Activated B cell treated with CpG ODN at 0.5 μM for 24 hours (primary cell): ENCODE results near the gene DERL2. TPM values are rescaled to one million over a fixed set of nuclear protein-coding genes. Genes with fewer than 3 reads are reported as not detected.
"Not testable (repeated sequence)": the region's sequence is repeated elsewhere in the genome, so short reads cannot be mapped to it uniquely, and the experiment has no call there.

Experiments
- ATAC-seq: fragments of 200-7000 bp; cut with Tn5 transposase; one replicate; pipeline ENCODE4 v1.10.0; 2021; ENCODE audit warnings: low read depth, mild to moderate bottlenecking, moderate library complexity
- CTCF ChIA-PET: fragments of 350-600 bp; sonication (Branson Sonifier 250); formaldehyde crosslinking; loops from one replicate; lab custom pipeline; 2021; ENCODE audit warnings: antibody characterized with exemption; lab: Charles Lee
- POLR2A ChIA-PET: fragments of 350-600 bp; sonication (Branson Sonifier 250); formaldehyde crosslinking; loops from one replicate; lab custom pipeline; 2021; ENCODE audit warnings: antibody characterized with exemption; lab: Charles Lee
- DNase-seq: peaks from one replicate; pipeline ENCODE4 v3.0.0; 2022
- H3K27ac Mint-ChIP-seq: one replicate; pipeline ENCODE4 v1.8.0; 2020; ENCODE audit warnings: mixed read lengths
- H3K27me3 Mint-ChIP-seq: one replicate; pipeline ENCODE4 v1.8.0; 2021; ENCODE audit warnings: mixed read lengths
- H3K36me3 Mint-ChIP-seq: one replicate; pipeline ENCODE4 v1.8.0; 2021; ENCODE audit warnings: low read depth, mixed read lengths
- H3K4me1 Mint-ChIP-seq: one replicate; pipeline ENCODE4 v1.8.0; 2021; ENCODE audit warnings: mixed read lengths
- H3K4me3 Mint-ChIP-seq: one replicate; pipeline ENCODE4 v1.8.0; 2020; ENCODE audit warnings: mild to moderate bottlenecking, mixed read lengths
- H3K9me3 Mint-ChIP-seq: one replicate; pipeline ENCODE4 v1.8.0; 2020; ENCODE audit warnings: mixed read lengths
- CTCF ChIP-seq: fragments of 200-600 bp; IDR thresholded peaks from one replicate; pipeline ENCODE4 v1.8.0; 2022; ENCODE audit warnings: antibody characterized with exemption, mild to moderate bottlenecking
- intact Hi-C: fragments of 100-400 bp; cut with micrococcal nuclease; formaldehyde crosslinking; loops from one replicate; pipeline ENCODE4 v1.15.1; 2024
- total RNA-seq: library from RNA; stranded (reverse); gene quantifications from 2 replicates; pipeline ENCODE4 v1.2.3, GENCODE V29; 2022

The DERL2 gene
- total RNA-seq, 1 donor from 2014 or later, result 76.8 TPM

- Mint-ChIP-seq H3K4me3 (no peak overlapping the region), H3K9me3 (no peaks in the 10 kb centered on the region), H3K36me3 (peaks cover 92% of the 10 kb centered on the region), H3K27me3 (no peaks in the 10 kb centered on the region), H3K27ac (no peak overlapping the region), H3K4me1 (peaks cover 16% of the 10 kb centered on the region)
- TF ChIP-seq CTCF, result no peak
- ChIA-PET POLR2A (no interaction called here), CTCF (no interaction called here)
- ATAC-seq, result no peak
- no peak for DNase-seq
- intact Hi-C loops, result no loop called here
Observed at GRCh38 chr17:5431949-5432556, 53.9 kb downstream of the DERL2 start.

GRCh38 chr17:5431234-5431633 lies 54.7 kb downstream of the DERL2 start:
- H3K9me3 Mint-ChIP-seq, H3K27ac Mint-ChIP-seq, intact Hi-C loops, H3K4me3 Mint-ChIP-seq, DNase-seq, H3K27me3 Mint-ChIP-seq, ATAC-seq, H3K4me1 Mint-ChIP-seq, POLR2A ChIA-PET: not testable (repeated sequence)
- CTCF ChIA-PET, result interaction anchor here (1.2 kb wide), 1 partner anchor 10 kb away, joined by 3 read pairs; no protein-coding TSS in a partner anchor
- H3K36me3 Mint-ChIP-seq, result peaks cover 88% of the 10 kb centered on the region

- ChIA-PET CTCF (interaction anchor here (0.6 to 1.2 kb wide), 2 partner anchors 9 to 11 kb away, joined by 3 to 4 read pairs; no protein-coding TSS in a partner anchor), POLR2A (interaction anchor here (1.7 kb wide), 1 partner anchor 7 kb away, joined by 5 read pairs; no protein-coding TSS in a partner anchor)
- DNase-seq (no peak), ATAC-seq (no peak)
- Mint-ChIP-seq H3K9me3 (no peaks in the 10 kb centered on the region), H3K36me3 (peaks cover 90% of the 10 kb centered on the region), H3K27me3 (no peaks in the 10 kb centered on the region), H3K4me3 (no peak overlapping the region), H3K27ac (peak overlapping the region; percentile 61), H3K4me1 (peaks cover 5% of the 10 kb centered on the region)
- TF ChIP-seq CTCF, result no peak
- intact Hi-C loops, result no loop called here
Observed at GRCh38 chr17:5430413-5430999, 55.5 kb downstream of the DERL2 start.

GRCh38 chr17:5429191-5429887 lies 56.6 kb downstream of the DERL2 start:
- no peaks in the 10 kb centered on the region for H3K27me3 Mint-ChIP-seq
- peaks cover 90% of the 10 kb centered on the region for H3K36me3 Mint-ChIP-seq
- ATAC-seq (no peak), DNase-seq (no peak)
- peak overlapping the region; percentile 47 for H3K27ac Mint-ChIP-seq
- H3K4me3 Mint-ChIP-seq, result no peak overlapping the region
- no peak for TF ChIP-seq CTCF
- H3K9me3 Mint-ChIP-seq, result no peaks in the 10 kb centered on the region
- peaks cover 6% of the 10 kb centered on the region for H3K4me1 Mint-ChIP-seq
- POLR2A ChIA-PET, result interaction anchor here (1.2 to 1.8 kb wide), 3 partner anchors 8 to 10 kb away, joined by 4 to 7 read pairs (median 5); partner anchors contain the start of genes C1QBP, NUP88 and RPAIN
- intact Hi-C loops, result no loop called here
- CTCF ChIA-PET, result no interaction called here

- H3K36me3 Mint-ChIP-seq, result peaks cover 89% of the 10 kb centered on the region
- no peaks in the 10 kb centered on the region for H3K27me3 Mint-ChIP-seq
- ChIA-PET CTCF (interaction anchor here (1.9 kb wide), 1 partner anchor 14 kb away, joined by 7 read pairs; the partner anchor contains the start of gene C1QBP), POLR2A (interaction anchor here (0.7 kb wide), 1 partner anchor 38 kb away, joined by 3 read pairs; no protein-coding TSS in a partner anchor)
- peaks cover 26% of the 10 kb centered on the region for H3K4me1 Mint-ChIP-seq
- ATAC-seq (no peak), DNase-seq (no peak)
- H3K9me3 Mint-ChIP-seq, result no peaks in the 10 kb centered on the region
- intact Hi-C loops, result no loop called here
- H3K27ac Mint-ChIP-seq, result no peak overlapping the region
- H3K4me3 Mint-ChIP-seq, result no peak overlapping the region
- no peak for TF ChIP-seq CTCF
Observed at GRCh38 chr17:5425826-5426225, 60.2 kb downstream of the DERL2 start.
